Suprapubic skin (tissue), 4 donors: ENCODE data around the gene COX4I1. TPM values are rescaled to one million over a fixed set of nuclear protein-coding genes. Genes with fewer than 3 reads are reported as not detected.

Source experiments
- DNase-seq, 2 donors: peaks; one replicate each; pipeline ENCODE4 v3.0.0-alpha.2; 2019; ENCODE audit warnings: low spot score in 2 of 2
- H3K27ac ChIP-seq: fragments of 200-600 bp; sonication (generic); one replicate; pipeline ENCODE4 v1.5.1; 2019
- H3K27me3 ChIP-seq: fragments of 200-600 bp; sonication (generic); one replicate; pipeline ENCODE4 v1.5.1; 2019
- H3K36me3 ChIP-seq: fragments of 200-600 bp; sonication (generic); one replicate; pipeline ENCODE4 v1.5.1; 2019
- H3K4me1 ChIP-seq: fragments of 200-600 bp; sonication (generic); one replicate; pipeline ENCODE4 v1.5.1; 2019
- H3K4me3 ChIP-seq: fragments of 200-600 bp; sonication (generic); one replicate; pipeline ENCODE4 v1.5.1; 2019; ENCODE audit warnings: mild to moderate bottlenecking
- H3K9me3 ChIP-seq: fragments of 200-600 bp; sonication (generic); one replicate; pipeline ENCODE4 v1.5.1; 2019
- EP300 ChIP-seq: sonication (generic); formaldehyde crosslinking; IDR thresholded peaks from one replicate; pipeline ENCODE4 v1.6.1; 2017; ENCODE audit warnings: antibody characterized with exemption
- POLR2A ChIP-seq, 2 donors: fragments of 450-650 bp; IDR thresholded peaks; one replicate each; pipeline ENCODE4 v1.6.1; 2017; ENCODE audit warnings: antibody characterized with exemption in 2 of 2, mild to moderate bottlenecking in 2 of 2, moderate library complexity in 2 of 2
- POLR2AphosphoS5 ChIP-seq, 3 donors: sonication (generic); formaldehyde crosslinking; IDR thresholded peaks; one replicate each; pipeline ENCODE4 v1.6.1; 2017; ENCODE audit warnings: antibody characterized with exemption in 3 of 3
- WGBS: methylation state at CpG from one replicate; pipeline ENCODE4 v1.1.5; 2018; 5-methylcytosine and 5-hydroxymethylcytosine counted together
- total RNA-seq, 4 donors: library from RNA; depleted of rRNA; stranded (reverse); fragments of >200 nt; gene quantifications; one replicate each; pipeline ENCODE4 v1.1.0, GENCODE V29; 2016
- TF ChIP-seq, protein P1 (sequence below), 2 donors: fragments of 200-600 bp in 1 of 2; fragments of 450-650 bp in 1 of 2; sonication (generic) in 1 of 2; IDR thresholded peaks; one replicate each; pipeline ENCODE4 v1.5.1; 2016 to 2019; ENCODE audit warnings: antibody characterized with exemption in 2 of 2, mild to moderate bottlenecking in 1 of 2, moderate library complexity in 1 of 2

COX4I1 gene
- total RNA-seq, 4 donors from 2014 or later = 369 to 505 (median 459) TPM

GRCh38 chr16:85768199-85768598 is 31.3 kb upstream of the COX4I1 start:
- peaks cover 8% of the 10 kb centered on the region for H3K27me3 ChIP-seq
- WGBS = 94% methylated on average over 2 of the region's 2 CpGs

DNA sequence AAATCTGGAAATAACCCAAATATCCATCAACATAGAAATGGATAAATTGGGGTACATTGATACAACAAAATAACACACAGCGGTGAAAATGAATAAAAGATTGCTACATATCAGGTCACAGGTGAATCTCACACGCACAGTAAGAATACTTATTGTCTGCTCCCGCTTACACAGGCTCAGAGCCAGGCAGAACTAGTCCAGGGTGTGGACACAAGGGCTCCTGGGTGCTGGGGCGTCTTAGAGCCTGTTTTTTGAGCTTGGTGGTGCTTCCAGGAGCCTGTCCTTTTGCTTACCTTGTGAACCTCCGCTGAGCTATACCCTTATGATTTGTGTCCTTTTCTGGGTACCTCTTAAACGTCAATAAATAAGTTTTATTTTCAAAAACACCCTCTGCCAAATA is 28.8 kb upstream of the COX4I1 start:
- H3K4me1 ChIP-seq = no peaks in the 10 kb centered on the region
- H3K27me3 ChIP-seq = no peaks in the 10 kb centered on the region
- H3K27ac ChIP-seq = no peak overlapping the region
- peaks cover 4% of the 10 kb centered on the region for H3K36me3 ChIP-seq
- TF ChIP-seq EP300 (no peak), POLR2AphosphoS5 (IDR thresholded peaks at IDR 0.05) (no peak), POLR2A (IDR thresholded peaks at IDR 0.05) (no peak)
- TF ChIP-seq, protein P1, sequence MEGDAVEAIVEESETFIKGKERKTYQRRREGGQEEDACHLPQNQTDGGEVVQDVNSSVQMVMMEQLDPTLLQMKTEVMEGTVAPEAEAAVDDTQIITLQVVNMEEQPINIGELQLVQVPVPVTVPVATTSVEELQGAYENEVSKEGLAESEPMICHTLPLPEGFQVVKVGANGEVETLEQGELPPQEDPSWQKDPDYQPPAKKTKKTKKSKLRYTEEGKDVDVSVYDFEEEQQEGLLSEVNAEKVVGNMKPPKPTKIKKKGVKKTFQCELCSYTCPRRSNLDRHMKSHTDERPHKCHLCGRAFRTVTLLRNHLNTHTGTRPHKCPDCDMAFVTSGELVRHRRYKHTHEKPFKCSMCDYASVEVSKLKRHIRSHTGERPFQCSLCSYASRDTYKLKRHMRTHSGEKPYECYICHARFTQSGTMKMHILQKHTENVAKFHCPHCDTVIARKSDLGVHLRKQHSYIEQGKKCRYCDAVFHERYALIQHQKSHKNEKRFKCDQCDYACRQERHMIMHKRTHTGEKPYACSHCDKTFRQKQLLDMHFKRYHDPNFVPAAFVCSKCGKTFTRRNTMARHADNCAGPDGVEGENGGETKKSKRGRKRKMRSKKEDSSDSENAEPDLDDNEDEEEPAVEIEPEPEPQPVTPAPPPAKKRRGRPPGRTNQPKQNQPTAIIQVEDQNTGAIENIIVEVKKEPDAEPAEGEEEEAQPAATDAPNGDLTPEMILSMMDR (IDR thresholded peaks at IDR 0.05) = no peak
- no peaks in the 10 kb centered on the region for H3K9me3 ChIP-seq
- no peak overlapping the region for H3K4me3 ChIP-seq
- 89% methylated on average over 6 of the region's 6 CpGs for WGBS
- DNase-seq = no peak

More at GRCh38 chr16:85768199-85768598, 31.3 kb upstream of the COX4I1 start:
- Histone ChIP-seq H3K9me3 (no peaks in the 10 kb centered on the region), H3K27ac (no peak overlapping the region), H3K4me1 (no peaks in the 10 kb centered on the region), H3K36me3 (peaks cover 4% of the 10 kb centered on the region), H3K4me3 (no peak overlapping the region)
- no peak for DNase-seq
- TF ChIP-seq POLR2A (IDR thresholded peaks at IDR 0.05) (no peak), EP300 (no peak), POLR2AphosphoS5 (IDR thresholded peaks at IDR 0.05) (no peak)
- TF ChIP-seq, protein P1 (IDR thresholded peaks at IDR 0.05) = no peak

- no peak for DNase-seq
- Histone ChIP-seq H3K4me1 (peaks cover 6% of the 10 kb centered on the region), H3K36me3 (peaks cover 9% of the 10 kb centered on the region), H3K9me3 (no peaks in the 10 kb centered on the region), H3K27me3 (no peaks in the 10 kb centered on the region), H3K4me3 (no peak overlapping the region), H3K27ac (no peak overlapping the region)
- TF ChIP-seq, protein P1 (IDR thresholded peaks at IDR 0.05) = no peak
- WGBS = 97% methylated on average over 6 of the region's 6 CpGs
Measured at GRCh38 chr16:85773044-85773443, 26.5 kb upstream of the COX4I1 start.

DNA sequence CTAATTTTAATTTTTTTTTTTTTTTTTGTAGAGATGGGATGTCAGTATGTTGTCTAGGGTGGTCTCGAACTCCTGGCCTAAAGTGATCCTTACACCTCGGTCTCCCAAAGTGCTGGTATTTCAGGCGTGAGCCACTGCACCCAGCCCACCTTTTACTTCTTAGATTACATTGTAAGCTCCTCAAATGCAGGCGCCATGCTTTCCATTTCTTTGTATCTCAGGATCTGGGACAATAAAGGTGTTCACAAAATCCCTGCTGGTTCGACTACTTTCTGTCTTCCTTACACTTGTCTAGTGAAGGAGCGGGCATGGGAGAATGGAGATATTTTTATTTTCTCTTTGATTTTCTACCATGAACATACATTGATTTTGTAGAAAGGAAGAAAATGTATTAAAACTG is 25.4 kb upstream of the COX4I1 start:
- Histone ChIP-seq H3K36me3 (peaks cover 19% of the 10 kb centered on the region), H3K4me1 (peaks cover 9% of the 10 kb centered on the region), H3K27me3 (no peaks in the 10 kb centered on the region), H3K27ac (no peak overlapping the region), H3K4me3 (no peak overlapping the region), H3K9me3 (no peaks in the 10 kb centered on the region)
- DNase-seq = no peak
- TF ChIP-seq EP300 (no peak), POLR2AphosphoS5 (IDR thresholded peaks at IDR 0.05) (no peak)
- TF ChIP-seq, protein P1 (IDR thresholded peaks at IDR 0.05) = no peak
- WGBS = 78% methylated on average over 5 of the region's 6 CpGs

DNA sequence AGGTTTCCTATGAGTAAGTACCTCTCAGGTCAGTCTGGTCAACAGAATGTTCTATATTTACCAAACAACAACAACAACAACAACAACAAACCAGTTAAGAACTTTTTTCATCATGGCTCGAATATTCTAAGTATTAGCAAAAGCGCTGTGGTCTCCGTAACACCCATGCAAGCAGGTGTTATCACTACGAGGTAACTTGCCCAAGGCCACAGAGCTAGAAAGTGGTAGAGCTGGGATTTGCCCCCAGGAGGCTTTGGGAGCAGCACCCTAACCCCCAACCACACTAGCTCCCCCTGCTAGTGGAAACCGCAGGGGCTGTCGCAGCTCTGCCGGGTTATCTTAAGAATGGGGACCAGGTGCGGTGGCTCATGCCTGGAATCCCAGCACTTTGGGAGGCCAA is 24.7 kb upstream of the COX4I1 start:
- no peak overlapping the region for H3K27ac ChIP-seq
- H3K9me3 ChIP-seq = no peaks in the 10 kb centered on the region
- H3K36me3 ChIP-seq = peaks cover 25% of the 10 kb centered on the region
- H3K4me3 ChIP-seq = no peak overlapping the region
- WGBS = 86% methylated on average over 8 of the region's 8 CpGs
- no peaks in the 10 kb centered on the region for H3K27me3 ChIP-seq
- peaks cover 9% of the 10 kb centered on the region for H3K4me1 ChIP-seq
- no peak for TF ChIP-seq POLR2A (IDR thresholded peaks at IDR 0.05)
- TF ChIP-seq, protein P1 (IDR thresholded peaks at IDR 0.05) = no peak
- TF ChIP-seq EP300 = no peak
- TF ChIP-seq POLR2AphosphoS5 (IDR thresholded peaks at IDR 0.05) = no peak
- no peak for DNase-seq
